ENCODE data around the gene ADTRP.

DNA sequence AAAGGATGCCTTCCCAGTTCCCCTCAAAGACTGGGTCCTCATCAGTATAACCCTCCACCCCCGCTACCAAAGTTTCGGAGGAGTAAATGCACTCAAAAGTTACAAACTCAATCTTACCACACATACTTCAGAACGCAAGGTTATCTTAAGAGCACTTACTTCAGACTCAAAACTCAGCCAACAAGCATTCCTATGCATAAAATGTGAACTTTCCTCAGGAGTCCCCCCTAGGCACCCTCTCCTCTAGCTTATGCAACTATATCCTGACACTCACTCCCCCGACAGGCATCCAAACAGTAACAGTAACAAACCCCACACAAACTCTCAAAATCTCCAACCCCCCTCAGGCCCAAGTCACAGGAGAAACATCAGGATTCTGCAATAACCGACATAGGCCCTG, 11.1 kb upstream of the ADTRP start:
- no peak for TF ChIP-seq OSR1 (CRISPR knock-in tag; IDR thresholded peaks at IDR 0.05)
- TF ChIP-seq ZFP3 (CRISPR knock-in tag; IDR thresholded peaks at IDR 0.05), result no peak
- TF ChIP-seq TOX (CRISPR knock-in tag; IDR thresholded peaks at IDR 0.05; ENCODE audit: borderline replicate concordance), result no peak
- TF ChIP-seq, protein P1, sequence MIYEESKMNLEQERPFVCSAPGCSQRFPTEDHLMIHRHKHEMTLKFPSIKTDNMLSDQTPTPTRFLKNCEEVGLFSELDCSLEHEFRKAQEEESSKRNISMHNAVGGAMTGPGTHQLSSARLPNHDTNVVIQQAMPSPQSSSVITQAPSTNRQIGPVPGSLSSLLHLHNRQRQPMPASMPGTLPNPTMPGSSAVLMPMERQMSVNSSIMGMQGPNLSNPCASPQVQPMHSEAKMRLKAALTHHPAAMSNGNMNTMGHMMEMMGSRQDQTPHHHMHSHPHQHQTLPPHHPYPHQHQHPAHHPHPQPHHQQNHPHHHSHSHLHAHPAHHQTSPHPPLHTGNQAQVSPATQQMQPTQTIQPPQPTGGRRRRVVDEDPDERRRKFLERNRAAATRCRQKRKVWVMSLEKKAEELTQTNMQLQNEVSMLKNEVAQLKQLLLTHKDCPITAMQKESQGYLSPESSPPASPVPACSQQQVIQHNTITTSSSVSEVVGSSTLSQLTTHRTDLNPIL (CRISPR knock-in tag; IDR thresholded peaks at IDR 0.05; ENCODE audit: low read depth), result no peak
- TF ChIP-seq, protein P2, sequence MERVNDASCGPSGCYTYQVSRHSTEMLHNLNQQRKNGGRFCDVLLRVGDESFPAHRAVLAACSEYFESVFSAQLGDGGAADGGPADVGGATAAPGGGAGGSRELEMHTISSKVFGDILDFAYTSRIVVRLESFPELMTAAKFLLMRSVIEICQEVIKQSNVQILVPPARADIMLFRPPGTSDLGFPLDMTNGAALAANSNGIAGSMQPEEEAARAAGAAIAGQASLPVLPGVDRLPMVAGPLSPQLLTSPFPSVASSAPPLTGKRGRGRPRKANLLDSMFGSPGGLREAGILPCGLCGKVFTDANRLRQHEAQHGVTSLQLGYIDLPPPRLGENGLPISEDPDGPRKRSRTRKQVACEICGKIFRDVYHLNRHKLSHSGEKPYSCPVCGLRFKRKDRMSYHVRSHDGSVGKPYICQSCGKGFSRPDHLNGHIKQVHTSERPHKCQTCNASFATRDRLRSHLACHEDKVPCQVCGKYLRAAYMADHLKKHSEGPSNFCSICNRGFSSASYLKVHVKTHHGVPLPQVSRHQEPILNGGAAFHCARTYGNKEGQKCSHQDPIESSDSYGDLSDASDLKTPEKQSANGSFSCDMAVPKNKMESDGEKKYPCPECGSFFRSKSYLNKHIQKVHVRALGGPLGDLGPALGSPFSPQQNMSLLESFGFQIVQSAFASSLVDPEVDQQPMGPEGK (CRISPR knock-in tag; IDR thresholded peaks at IDR 0.05; ENCODE audit: borderline replicate concordance), result no peak
- TF ChIP-seq, protein P3, sequence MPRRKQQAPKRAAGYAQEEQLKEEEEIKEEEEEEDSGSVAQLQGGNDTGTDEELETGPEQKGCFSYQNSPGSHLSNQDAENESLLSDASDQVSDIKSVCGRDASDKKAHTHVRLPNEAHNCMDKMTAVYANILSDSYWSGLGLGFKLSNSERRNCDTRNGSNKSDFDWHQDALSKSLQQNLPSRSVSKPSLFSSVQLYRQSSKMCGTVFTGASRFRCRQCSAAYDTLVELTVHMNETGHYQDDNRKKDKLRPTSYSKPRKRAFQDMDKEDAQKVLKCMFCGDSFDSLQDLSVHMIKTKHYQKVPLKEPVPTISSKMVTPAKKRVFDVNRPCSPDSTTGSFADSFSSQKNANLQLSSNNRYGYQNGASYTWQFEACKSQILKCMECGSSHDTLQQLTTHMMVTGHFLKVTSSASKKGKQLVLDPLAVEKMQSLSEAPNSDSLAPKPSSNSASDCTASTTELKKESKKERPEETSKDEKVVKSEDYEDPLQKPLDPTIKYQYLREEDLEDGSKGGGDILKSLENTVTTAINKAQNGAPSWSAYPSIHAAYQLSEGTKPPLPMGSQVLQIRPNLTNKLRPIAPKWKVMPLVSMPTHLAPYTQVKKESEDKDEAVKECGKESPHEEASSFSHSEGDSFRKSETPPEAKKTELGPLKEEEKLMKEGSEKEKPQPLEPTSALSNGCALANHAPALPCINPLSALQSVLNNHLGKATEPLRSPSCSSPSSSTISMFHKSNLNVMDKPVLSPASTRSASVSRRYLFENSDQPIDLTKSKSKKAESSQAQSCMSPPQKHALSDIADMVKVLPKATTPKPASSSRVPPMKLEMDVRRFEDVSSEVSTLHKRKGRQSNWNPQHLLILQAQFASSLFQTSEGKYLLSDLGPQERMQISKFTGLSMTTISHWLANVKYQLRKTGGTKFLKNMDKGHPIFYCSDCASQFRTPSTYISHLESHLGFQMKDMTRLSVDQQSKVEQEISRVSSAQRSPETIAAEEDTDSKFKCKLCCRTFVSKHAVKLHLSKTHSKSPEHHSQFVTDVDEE (CRISPR knock-in tag; IDR thresholded peaks at IDR 0.05), result no peak
- TF ChIP-seq ZFP30 (CRISPR knock-in tag; IDR thresholded peaks at IDR 0.05), result no peak
- no peak for TF ChIP-seq ZNF565 (CRISPR knock-in tag; conservative IDR thresholded peaks at IDR 0.05; ENCODE audit: low read depth)
- no peak for TF ChIP-seq BACH2 (CRISPR knock-in tag; IDR thresholded peaks at IDR 0.05; ENCODE audit: borderline replicate concordance)

Measured in SK-N-SH treated with all-trans-retinoic acid at 6 μM for 48 hours (cell line).